Liver (tissue), 9 donors: ENCODE results near the gene PPP6R3. TPM values are rescaled to one million over a fixed set of nuclear protein-coding genes. Genes with fewer than 3 reads are reported as not detected.

Source experiments
- DNase-seq: peaks from one replicate; pipeline ENCODE4 v3.0.0-alpha.2; 2017; ENCODE audit warnings: low spot score
- H3K27ac ChIP-seq, 2 donors: one replicate each; pipeline ENCODE4 v1.7.0; 2013; ENCODE audit warnings: inconsistent platforms in 2 of 2, low read length in 2 of 2, control low read depth in 1 of 2, low read depth in 1 of 2, mild to moderate bottlenecking in 1 of 2
- H3K27me3 ChIP-seq, 4 donors: one replicate each; pipeline versions ENCODE4 v1.6.1 to v1.7.0; 2013; ENCODE audit warnings: low read length in 3 of 4, inconsistent platforms in 1 of 4, mild to moderate bottlenecking in 1 of 4, moderate library complexity in 1 of 4; ENCODE audit not compliant: control insufficient read depth in 4 of 4, insufficient read depth in 4 of 4
- H3K36me3 ChIP-seq, 4 donors: one replicate each; pipeline versions ENCODE4 v1.6.1 to v1.7.0; 2013; ENCODE audit warnings: low read length in 3 of 4, mild to moderate bottlenecking in 3 of 4, low read depth in 1 of 4, moderate library complexity in 1 of 4; ENCODE audit not compliant: control insufficient read depth in 4 of 4, insufficient read depth in 3 of 4
- H3K4me1 ChIP-seq, 4 donors: one replicate each; pipeline versions ENCODE4 v1.6.1 to v1.7.0; 2013; ENCODE audit warnings: low read length in 3 of 4, mild to moderate bottlenecking in 3 of 4, moderate library complexity in 1 of 4; ENCODE audit not compliant: control insufficient read depth in 4 of 4, insufficient read depth in 4 of 4
- H3K4me3 ChIP-seq, 3 donors: one replicate each; pipeline versions ENCODE4 v1.6.1 to v1.7.0; 2013; ENCODE audit warnings: low read length in 3 of 3, control low read depth in 1 of 3, low read depth in 1 of 3, mild to moderate bottlenecking in 1 of 3
- H3K9ac ChIP-seq, 2 donors: one replicate each; pipeline ENCODE4 v1.7.0; 2013; ENCODE audit warnings: low read length in 2 of 2, mild to moderate bottlenecking in 2 of 2, moderate library complexity in 2 of 2, control low read depth in 1 of 2, low read depth in 1 of 2
- H3K9me3 ChIP-seq, 4 donors: one replicate each; pipeline versions ENCODE4 v1.6.1 to v1.7.0; 2013; ENCODE audit warnings: low read length in 3 of 4; ENCODE audit not compliant: control insufficient read depth in 4 of 4
- CTCF ChIP-seq: fragments of 150-350 bp; IDR thresholded peaks from 2 replicates; pipeline ENCODE4 v1.5.1; 2017; ENCODE audit warnings: improper control_type of control experiment, low read depth, low read length; ENCODE audit not compliant: missing input control
- FOXA1 ChIP-seq: IDR thresholded peaks from 2 replicates; pipeline ENCODE4 v1.6.1; 2016; ENCODE audit warnings: antibody characterized with exemption
- FOXA2 ChIP-seq: IDR thresholded peaks from 2 replicates; pipeline ENCODE4 v1.6.1; 2016; ENCODE audit warnings: antibody characterized with exemption
- GABPA ChIP-seq, 2 donors: IDR thresholded peaks in 1 of 2; conservative IDR thresholded peaks in 1 of 2; 2 replicates each; pipeline ENCODE4 v1.6.1; 2016; ENCODE audit warnings: antibody characterized with exemption in 2 of 2, mild to moderate bottlenecking in 1 of 2, moderate library complexity in 1 of 2
- HNF4A ChIP-seq, 2 donors: conservative IDR thresholded peaks; 2 replicates each; pipeline ENCODE4 v1.6.1; 2016; ENCODE audit warnings: antibody characterized with exemption in 2 of 2, mild to moderate bottlenecking in 2 of 2
- HNF4G ChIP-seq: IDR thresholded peaks from 2 replicates; pipeline ENCODE4 v1.6.1; 2016; ENCODE audit warnings: antibody characterized with exemption
- JUND ChIP-seq, 2 donors: IDR thresholded peaks; 2 replicates each; pipeline ENCODE4 v1.6.1; 2016; ENCODE audit warnings: antibody characterized with exemption in 2 of 2
- NR2F2 ChIP-seq: IDR thresholded peaks from 2 replicates; pipeline ENCODE4 v1.6.1; 2016; ENCODE audit warnings: antibody characterized with exemption
- REST ChIP-seq: IDR thresholded peaks from 2 replicates; pipeline ENCODE4 v1.6.1; 2016; ENCODE audit warnings: antibody characterized with exemption, mild to moderate bottlenecking
- RXRA ChIP-seq, 2 donors: IDR thresholded peaks; 2 replicates each; pipeline ENCODE4 v1.6.1; 2017 to 2018; ENCODE audit warnings: antibody characterized with exemption in 2 of 2, mild to moderate bottlenecking in 1 of 2
- SP1 ChIP-seq: IDR thresholded peaks from 2 replicates; pipeline ENCODE4 v1.6.1; 2018; ENCODE audit warnings: antibody characterized with exemption, mild to moderate bottlenecking
- TAF1 ChIP-seq: conservative IDR thresholded peaks from 2 replicates; pipeline ENCODE4 v1.6.1; 2016; ENCODE audit warnings: antibody characterized with exemption, mild to moderate bottlenecking
- YY1 ChIP-seq: IDR thresholded peaks from 2 replicates; pipeline ENCODE4 v1.6.1; 2016; ENCODE audit warnings: antibody characterized with exemption, mild to moderate bottlenecking
- ZBTB33 ChIP-seq: IDR thresholded peaks from 2 replicates; pipeline ENCODE4 v1.6.1; 2016; ENCODE audit warnings: antibody characterized with exemption
- WGBS: extraction: QIAGEN DNeasy Blood & Tissue Kit; methylation state at CpG from one replicate; pipeline ENCODE4 v1.1.7; 2013; 5-methylcytosine and 5-hydroxymethylcytosine counted together
- polyA plus RNA-seq, 2 donors: library from polyadenylated mRNA; stranded (reverse) in 1 of 2; unstranded in 1 of 2; fragments of 200-250 nt in 1 of 2; fragments of >200 nt in 1 of 2; fragmentation: Nextera tagmentation in 1 of 2; extraction: Ambion mirVana in 1 of 2; gene quantifications; one replicate each; pipeline versions ENCODE4 v1.2.1 to v1.2.3, GENCODE V29; 2013 to 2015
- total RNA-seq, 2 donors: library from RNA; depleted of rRNA; stranded (reverse); fragments of >200 nt; gene quantifications; one replicate each; pipeline ENCODE4 v1.2.3, GENCODE V29; 2014
- TF ChIP-seq, protein P1 (sequence below): IDR thresholded peaks from 2 replicates; pipeline ENCODE4 v1.6.1; 2016; ENCODE audit warnings: antibody characterized with exemption
- TF ChIP-seq, protein P2 (sequence below): IDR thresholded peaks from 2 replicates; pipeline ENCODE4 v1.6.1; 2016; ENCODE audit warnings: antibody characterized with exemption
- donor health status: healthy.
- donor health status: healthy.
- donor health status: healthy.
- donor health status: healthy.
- donor health status: healthy.

PPP6R3 gene
- total and polyA plus RNA-seq, 4 donors = 12.3 to 101 (median 58.1) TPM

GRCh38 chr11:68506908-68507307 is 46.4 kb downstream of the PPP6R3 start:
- no peaks in the 10 kb centered on the region for H3K27me3 ChIP-seq
- H3K36me3 ChIP-seq = peaks cover 0 to 2% (median 0%) of the 10 kb centered on the region in 4 donors
- no peak overlapping the region for H3K27ac ChIP-seq
- no peak overlapping the region for H3K9ac ChIP-seq
- H3K9me3 ChIP-seq = no peaks in the 10 kb centered on the region
- WGBS = 98% methylated on average over 3 of the region's 3 CpGs
- H3K4me3 ChIP-seq = no peak overlapping the region
- DNase-seq = no peak
- TF ChIP-seq REST (no peak), GABPA (IDR thresholded peaks at IDR 0.05 in 1 of 2, conservative IDR thresholded peaks at IDR 0.05 in 1 of 2) (no peak), RXRA (IDR thresholded peaks at IDR 0.05) (no peak), NR2F2 (no peak)
- TF ChIP-seq, protein P1, sequence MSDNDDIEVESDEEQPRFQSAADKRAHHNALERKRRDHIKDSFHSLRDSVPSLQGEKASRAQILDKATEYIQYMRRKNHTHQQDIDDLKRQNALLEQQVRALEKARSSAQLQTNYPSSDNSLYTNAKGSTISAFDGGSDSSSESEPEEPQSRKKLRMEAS = no peak
- peaks cover 3 to 12% (median 7%) of the 10 kb centered on the region in 4 donors for H3K4me1 ChIP-seq

GRCh38 chr11:68508425-68508824 is 47.9 kb downstream of the PPP6R3 start:
- 91% methylated on average over 2 of the region's 2 CpGs for WGBS
- no peak overlapping the region for H3K27ac ChIP-seq

More at GRCh38 chr11:68508425-68508824, 47.9 kb downstream of the PPP6R3 start:
- Histone ChIP-seq H3K36me3 (peaks cover 0 to 6% (median 0%) of the 10 kb centered on the region in 4 donors), H3K27me3 (no peaks in the 10 kb centered on the region), H3K9me3 (no peaks in the 10 kb centered on the region), H3K4me3 (no peak overlapping the region), H3K4me1 (peaks cover 5 to 14% (median 7%) of the 10 kb centered on the region in 4 donors), H3K9ac (no peak overlapping the region)
- DNase-seq = no peak
- TF ChIP-seq JUND (IDR thresholded peaks at IDR 0.05) (no peak), CTCF (no peak), GABPA (IDR thresholded peaks at IDR 0.05 in 1 of 2, conservative IDR thresholded peaks at IDR 0.05 in 1 of 2) (no peak), HNF4G (no peak), TAF1 (no peak), FOXA2 (no peak), FOXA1 (no peak), ZBTB33 (no peak), YY1 (no peak), SP1 (no peak), HNF4A (conservative IDR thresholded peaks at IDR 0.05) (no peak)
- TF ChIP-seq, protein P2, sequence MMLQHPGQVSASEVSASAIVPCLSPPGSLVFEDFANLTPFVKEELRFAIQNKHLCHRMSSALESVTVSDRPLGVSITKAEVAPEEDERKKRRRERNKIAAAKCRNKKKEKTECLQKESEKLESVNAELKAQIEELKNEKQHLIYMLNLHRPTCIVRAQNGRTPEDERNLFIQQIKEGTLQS = no peak
